IMR-90 (cell line): ENCODE measurements around the gene TCFL5. TPM values are rescaled to one million over a fixed set of nuclear protein-coding genes. Genes with fewer than 3 reads are reported as not detected.

Experiments
- ATAC-seq: fragments of 200-7000 bp; cut with Tn5 transposase; 2 replicates; pipeline ENCODE4 v1.9.1; 2020; ENCODE audit warnings: low read depth, mild to moderate bottlenecking, moderate library complexity
- BruUV-seq: library from RNA; stranded (reverse); fragments of 400-500 nt; replicated peaks from 2 replicates; lab custom pipeline; 2021; lab: Mats Ljungman, UMichigan
- CTCF ChIA-PET: fragments of 300-600 bp; formaldehyde crosslinking; extraction: SDS; loops from one replicate; lab custom pipeline; 2021; ENCODE audit warnings: antibody characterized with exemption; lab: Yijun Ruan, JAX
- POLR2A ChIA-PET: fragments of 300-600 bp; sonication (Branson Sonifier 250); formaldehyde crosslinking; loops from one replicate; lab custom pipeline; 2022; ENCODE audit warnings: antibody characterized with exemption; ENCODE audit not compliant: unreplicated experiment; lab: Charles Lee
- DNase-seq: peaks from one replicate; pipeline ENCODE4 v3.0.0; 2013
- H2AFZ ChIP-seq: replicated peaks from 2 replicates; pipeline ENCODE3; 2013; ENCODE audit warnings: low read length, mild to moderate bottlenecking; ENCODE audit not compliant: poor library complexity
- H2AK5ac ChIP-seq: 2 replicates; pipeline ENCODE4 v1.6.1; 2013; ENCODE audit warnings: low read depth, low read length, inconsistent platforms
- H2AK9ac ChIP-seq: replicated peaks from 2 replicates; pipeline ENCODE3; 2013; ENCODE audit warnings: mild to moderate bottlenecking, low read depth, low read length, moderate library complexity; ENCODE audit not compliant: poor library complexity
- H2BK120ac ChIP-seq: 2 replicates; pipeline ENCODE4 v1.6.1; 2013; ENCODE audit warnings: low read depth, low read length, inconsistent platforms
- H2BK15ac ChIP-seq: 3 replicates; pipeline ENCODE4 v1.6.1; 2013; ENCODE audit warnings: low read depth, low read length, inconsistent platforms
- H2BK20ac ChIP-seq: 2 replicates; pipeline ENCODE4 v1.6.1; 2013; ENCODE audit warnings: low read depth, mild to moderate bottlenecking, inconsistent platforms, low read length, moderate library complexity
- H2BK5ac ChIP-seq: 2 replicates; pipeline ENCODE4 v1.6.1; 2013; ENCODE audit warnings: mild to moderate bottlenecking, low read depth, low read length, inconsistent platforms; ENCODE audit not compliant: poor library complexity, severe bottlenecking
- H3K14ac ChIP-seq: replicated peaks from 2 replicates; pipeline ENCODE4 v1.6.1; 2013; ENCODE audit warnings: low read depth, low read length, inconsistent platforms
- H3K18ac ChIP-seq: 2 replicates; pipeline ENCODE4 v1.6.1; 2013; ENCODE audit warnings: low read depth, low read length, control low read depth
- H3K23ac ChIP-seq: 2 replicates; pipeline ENCODE4 v1.6.1; 2013; ENCODE audit warnings: low read depth, low read length, inconsistent platforms
- H3K27ac ChIP-seq: 2 replicates; pipeline ENCODE4 v1.5.1; 2013; ENCODE audit warnings: mild to moderate bottlenecking, control low read depth, low read length; ENCODE audit not compliant: insufficient read depth
- H3K27me3 ChIP-seq: 2 replicates; pipeline ENCODE4 v1.6.1; 2013; ENCODE audit warnings: low read length; ENCODE audit not compliant: control insufficient read depth, insufficient read depth
- H3K36me3 ChIP-seq: 2 replicates; pipeline ENCODE4 v1.6.1; 2013; ENCODE audit warnings: low read length, mixed read lengths; ENCODE audit not compliant: control insufficient read depth, insufficient read depth
- H3K4ac ChIP-seq: 2 replicates; pipeline ENCODE4 v1.6.1; 2013; ENCODE audit warnings: low read depth, low read length, inconsistent platforms
- H3K4me1 ChIP-seq: 2 replicates; pipeline ENCODE4 v1.6.1; 2013; ENCODE audit warnings: low read length, mixed read lengths; ENCODE audit not compliant: control insufficient read depth, insufficient read depth
- H3K4me2 ChIP-seq: 2 replicates; pipeline ENCODE4 v1.6.1; 2013; ENCODE audit warnings: low read depth, mild to moderate bottlenecking, control low read depth, low read length, moderate library complexity
- H3K4me3 ChIP-seq: 2 replicates; pipeline ENCODE4 v1.5.1; 2013; ENCODE audit warnings: low read depth, mild to moderate bottlenecking, control low read depth, low read length, moderate library complexity; ENCODE audit not compliant: insufficient read depth
- H3K56ac ChIP-seq: 2 replicates; pipeline ENCODE4 v1.6.1; 2013; ENCODE audit warnings: low read length, inconsistent platforms; ENCODE audit not compliant: insufficient read depth; ENCODE audit errors: extremely low read depth
- H3K79me1 ChIP-seq, 2 experiments: 2 replicates each; pipeline ENCODE4 v1.6.1; 2013; ENCODE audit warnings: low read length in 2 of 2, inconsistent platforms in 1 of 2, low read depth in 1 of 2
- H3K9ac ChIP-seq: 2 replicates; pipeline ENCODE4 v1.6.1; 2013; ENCODE audit warnings: low read depth, low read length, control low read depth
- H3K9me1 ChIP-seq: 2 replicates; pipeline ENCODE4 v1.6.1; 2013; ENCODE audit warnings: low read length, inconsistent platforms; ENCODE audit not compliant: insufficient read depth
- H3K9me3 ChIP-seq: 2 replicates; pipeline ENCODE4 v1.6.1; 2013; ENCODE audit warnings: low read length; ENCODE audit not compliant: control insufficient read depth, insufficient read depth
- H4K20me1 ChIP-seq: 2 replicates; pipeline ENCODE4 v1.6.1; 2013; ENCODE audit warnings: low read length, inconsistent platforms; ENCODE audit not compliant: insufficient read depth
- H4K5ac ChIP-seq: 2 replicates; pipeline ENCODE4 v1.6.1; 2013; ENCODE audit warnings: mild to moderate bottlenecking, low read depth, low read length, control low read depth
- H4K8ac ChIP-seq, 2 experiments: 2 replicates each; pipeline ENCODE4 v1.6.1; 2013; ENCODE audit warnings: low read depth in 2 of 2, low read length in 2 of 2, control low read depth in 1 of 2, inconsistent platforms in 1 of 2
- H4K91ac ChIP-seq: 2 replicates; pipeline ENCODE4 v1.6.1; 2013; ENCODE audit warnings: low read depth, low read length, inconsistent platforms; ENCODE audit not compliant: insufficient read depth
- CHD1 ChIP-seq: IDR thresholded peaks from 2 replicates; pipeline ENCODE4 v1.6.1; 2012; ENCODE audit warnings: low read depth, low read length, improper control_type of control experiment
- FOS ChIP-seq: fragments of 150-350 bp; IDR thresholded peaks from 2 replicates; pipeline ENCODE4 v1.6.1; 2016; ENCODE audit warnings: low read depth, low read length
- MXI1 ChIP-seq: IDR thresholded peaks from 2 replicates; pipeline ENCODE4 v1.6.1; 2012; ENCODE audit warnings: low read depth, mild to moderate bottlenecking, low read length, moderate library complexity, borderline replicate concordance
- POLR2A ChIP-seq: IDR thresholded peaks from 2 replicates; pipeline ENCODE4 v1.6.1; 2012; ENCODE audit warnings: mild to moderate bottlenecking, low read depth, low read length
- RCOR1 ChIP-seq: IDR thresholded peaks from 2 replicates; pipeline ENCODE4 v1.6.1; 2012; ENCODE audit warnings: mild to moderate bottlenecking, low read length, improper control_type of control experiment; ENCODE audit not compliant: insufficient replicate concordance
- RFX5 ChIP-seq: IDR thresholded peaks from 2 replicates; pipeline ENCODE4 v1.8.0; 2012; ENCODE audit warnings: low read depth, mild to moderate bottlenecking, low read length, moderate library complexity
- SMC3 ChIP-seq: fragments of 150-350 bp; IDR thresholded peaks from 2 replicates; pipeline ENCODE4 v1.6.1; 2016; ENCODE audit warnings: low read depth, mild to moderate bottlenecking, antibody characterized with exemption, low read length, moderate library complexity
- WGBS, 2 experiments: methylation state at CpG; one replicate each; pipeline versions ENCODE4 v1.1.5 to v1.1.7; 2013; ENCODE audit warnings: missing lambda C conversion rate in 2 of 2; ENCODE audit not compliant: insufficient read length in 1 of 2; ENCODE audit errors: extremely low coverage in 2 of 2; 5-methylcytosine and 5-hydroxymethylcytosine counted together
- dilution Hi-C: fragments of 300-500 bp; cut with HindIII; formaldehyde crosslinking; loops from one replicate; pipeline ENCODE4 v1.14.3; 2018; ENCODE audit warnings: low sequenced_read_pairs; ENCODE audit not compliant: unreplicated experiment
- in situ Hi-C: fragments of 300-500 bp; cut with MboI; formaldehyde crosslinking; loops from 3 replicates; pipeline ENCODE4 v1.14.3; 2019; ENCODE audit warnings: low sequenced_read_pairs, inconsistent platforms, mixed read lengths
- intact Hi-C: fragments of 100-400 bp; cut with micrococcal nuclease; formaldehyde crosslinking; loops from 2 replicates; pipeline ENCODE4 v1.10.0; 2022
- polyA plus RNA-seq, 3 experiments: library from polyadenylated mRNA; depleted of rRNA; stranded (reverse); fragments of >200 nt; gene quantifications; 2 replicates each; pipeline ENCODE4 v1.2.3, GENCODE V29; 2012; ENCODE audit warnings: low replicate concordance in 1 of 3
- total RNA-seq: library from RNA; depleted of rRNA; stranded (reverse); fragments of >200 nt; gene quantifications from 2 replicates; pipeline ENCODE4 v1.2.3, GENCODE V29; 2012
- TF ChIP-seq, protein P1 (sequence below): fragments of 150-350 bp; IDR thresholded peaks from 2 replicates; pipeline ENCODE4 v1.6.1; 2016; ENCODE audit warnings: low read depth, mild to moderate bottlenecking, low read length, moderate library complexity, borderline replicate concordance

The TCFL5 gene
- total and polyA plus RNA-seq, 2 of the 4 experiments (the other 2 are of a cell fraction) = 6.0 to 8.2 TPM

GRCh38 chr20:62800314-62801259 is 61.0 kb downstream of the TCFL5 start:
- Histone ChIP-seq H3K27ac (no peak overlapping the region), H4K5ac (no peak overlapping the region), H3K27me3 (no peaks in the 10 kb centered on the region), H2AFZ (no peak overlapping the region), H3K56ac (no peak overlapping the region), H3K79me1 (peaks cover 11 to 18% of the 10 kb centered on the region in 2 experiments), H2BK15ac (no peak overlapping the region), H3K4me3 (no peak overlapping the region), H3K18ac (no peak overlapping the region), H3K9me1 (no peaks in the 10 kb centered on the region), H4K91ac (no peak overlapping the region), H3K9ac (no peak overlapping the region), H2BK5ac (no peak overlapping the region), H2AK5ac (no peak overlapping the region), H2AK9ac (no peak overlapping the region), H3K9me3 (no peaks in the 10 kb centered on the region), H2BK20ac (no peak overlapping the region), H3K4ac (no peak overlapping the region), H3K4me2 (no peak overlapping the region), H3K36me3 (peaks cover 32% of the 10 kb centered on the region), H3K4me1 (peaks cover 6% of the 10 kb centered on the region), H4K8ac (no peak overlapping the region), H3K14ac (no peak overlapping the region), H3K23ac (no peak overlapping the region), H4K20me1 (peaks cover 14% of the 10 kb centered on the region), H2BK120ac (no peak overlapping the region)
- no peak for TF ChIP-seq SMC3
- no peak for TF ChIP-seq RCOR1
- TF ChIP-seq POLR2A = no peak
- TF ChIP-seq FOS = no peak
- TF ChIP-seq, protein P1, sequence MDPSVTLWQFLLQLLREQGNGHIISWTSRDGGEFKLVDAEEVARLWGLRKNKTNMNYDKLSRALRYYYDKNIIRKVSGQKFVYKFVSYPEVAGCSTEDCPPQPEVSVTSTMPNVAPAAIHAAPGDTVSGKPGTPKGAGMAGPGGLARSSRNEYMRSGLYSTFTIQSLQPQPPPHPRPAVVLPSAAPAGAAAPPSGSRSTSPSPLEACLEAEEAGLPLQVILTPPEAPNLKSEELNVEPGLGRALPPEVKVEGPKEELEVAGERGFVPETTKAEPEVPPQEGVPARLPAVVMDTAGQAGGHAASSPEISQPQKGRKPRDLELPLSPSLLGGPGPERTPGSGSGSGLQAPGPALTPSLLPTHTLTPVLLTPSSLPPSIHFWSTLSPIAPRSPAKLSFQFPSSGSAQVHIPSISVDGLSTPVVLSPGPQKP = no peak
- no peak for TF ChIP-seq MXI1
- no peak for TF ChIP-seq CHD1
- no peak for TF ChIP-seq RFX5
- intact Hi-C loops = no loop called here
- no peak for ATAC-seq
- DNase-seq = no peak
- POLR2A ChIA-PET = interaction anchor here (0.6 kb wide), 1 partner anchor 708 kb away, joined by 11 read pairs; no protein-coding TSS in a partner anchor
- in situ Hi-C loops = no loop called here
- CTCF ChIA-PET = interaction anchor here (0.6 kb wide), 1 partner anchor 56 kb away, joined by 3 read pairs; no protein-coding TSS in a partner anchor
- no TSS peak for BruUV-seq
- dilution Hi-C loops = no loop called here
- 89% methylated on average over 14 of the region's 26 CpGs; no CpG with 5 or more reads in 1 of the 2 experiments for WGBS, 2 experiments
